ENCODE results near the gene PHGDH.

Gene PHGDH

GRCh38 chr1:119711804-119712341, at the start of gene PHGDH:
Gene PHGDH, plus strand, starts transcription at chr1:119711934. Its CDS starts 89 bp downstream, at chr1:119712023.
- H3K27ac ChIP-seq = peak within 1 kb of the TSS; percentile 93
- TF ChIP-seq CTCF (conservative IDR thresholded peaks at IDR 0.05; ENCODE audit: low read depth) = no peak
- POLR2A ChIA-PET (ENCODE audit: low non-redundant PET) = interaction anchor here (0.6 to 1.1 kb wide), 2 partner anchors 16 to 66 kb away, joined by 3 read pairs; no protein-coding TSS in a partner anchor
- CTCF ChIA-PET = interaction anchor here (0.5 to 1.1 kb wide), 4 partner anchors 25 to 98 kb away, joined by 3 to 5 read pairs (median 4); no protein-coding TSS in a partner anchor
- DNase-seq (ENCODE audit: low spot score) = peak; percentile 97

DNA sequence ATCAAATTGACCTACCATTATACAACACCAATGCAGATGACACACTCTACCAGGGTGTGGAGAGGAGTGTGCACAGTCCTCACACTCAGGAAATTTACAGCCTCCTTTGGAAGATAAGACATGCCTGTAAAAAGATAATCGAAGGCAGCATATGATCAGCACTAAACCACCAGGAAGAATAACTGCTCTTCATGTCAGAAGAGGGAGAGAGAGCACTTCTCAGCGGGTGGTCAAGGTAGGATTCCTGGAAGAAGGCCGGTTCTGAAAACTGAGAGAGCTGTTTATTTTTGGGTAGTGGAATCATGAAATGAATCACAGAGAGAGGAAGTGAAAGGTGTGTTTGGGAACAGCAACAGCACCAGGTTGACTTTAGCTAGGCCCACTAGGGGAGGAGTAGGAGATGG, 49.7 kb upstream of the PHGDH start:
- TF ChIP-seq CTCF (conservative IDR thresholded peaks at IDR 0.05; ENCODE audit: low read depth) = no peak
- no peak for DNase-seq (ENCODE audit: low spot score)
- no peak overlapping the region for H3K27ac ChIP-seq
- ChIA-PET CTCF (interaction anchor here (3.4 to 4.0 kb wide), 2 partner anchors 47 to 51 kb away, joined by 13 to 21 read pairs; no protein-coding TSS in a partner anchor), POLR2A (ENCODE audit: low non-redundant PET) (no interaction called here)

DNA sequence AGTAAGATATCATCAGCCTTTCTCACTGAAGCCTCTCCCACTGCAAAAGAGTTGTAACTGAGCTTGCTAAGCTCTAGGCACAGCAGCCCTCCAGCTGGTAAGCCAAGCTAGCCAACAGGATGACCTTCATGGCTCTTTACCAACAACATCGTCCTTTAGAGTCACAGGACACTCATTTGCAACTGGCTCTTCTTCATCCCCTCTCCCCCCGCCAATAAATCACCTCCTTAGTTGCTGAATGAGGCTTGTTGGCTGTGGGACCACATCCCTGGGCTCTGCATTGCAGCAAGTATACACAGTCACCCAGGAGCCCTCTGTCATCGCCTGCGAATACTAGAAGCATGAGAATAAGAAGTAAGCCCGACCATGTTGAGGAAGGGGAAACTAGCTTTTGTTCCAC, 47.7 kb upstream of the PHGDH start:
- no peak overlapping the region for H3K27ac ChIP-seq
- ChIA-PET CTCF (interaction anchor here (0.7 to 1.2 kb wide), 2 partner anchors 10 to 11 kb away, joined by 3 to 4 read pairs; no protein-coding TSS in a partner anchor), POLR2A (ENCODE audit: low non-redundant PET) (no interaction called here)
- no peak for TF ChIP-seq CTCF (conservative IDR thresholded peaks at IDR 0.05; ENCODE audit: low read depth)
- DNase-seq (ENCODE audit: low spot score) = no peak

- ChIA-PET POLR2A (ENCODE audit: low non-redundant PET) (interaction anchor here (0.6 kb wide), 1 partner anchor 469 kb away, joined by 4 read pairs; no protein-coding TSS in a partner anchor), CTCF (interaction anchor here (1.0 kb wide), 1 partner anchor 52 kb away, joined by 3 read pairs; no protein-coding TSS in a partner anchor)
- TF ChIP-seq CTCF (conservative IDR thresholded peaks at IDR 0.05; ENCODE audit: low read depth) = no peak
- H3K27ac ChIP-seq = no peak overlapping the region
- no peak for DNase-seq (ENCODE audit: low spot score)
Observed at GRCh38 chr1:119667173-119667572, 44.6 kb upstream of the PHGDH start.

GRCh38 chr1:119670898-119671297, 40.8 kb upstream of the PHGDH start:
- no peak for DNase-seq (ENCODE audit: low spot score)
- CTCF ChIA-PET = interaction anchor here (0.5 to 0.8 kb wide), 2 partner anchors 56 to 59 kb away, joined by 3 read pairs; no protein-coding TSS in a partner anchor
- POLR2A ChIA-PET (ENCODE audit: low non-redundant PET) = no interaction called here
- no peak for TF ChIP-seq CTCF (conservative IDR thresholded peaks at IDR 0.05; ENCODE audit: low read depth)
- H3K27ac ChIP-seq = no peak overlapping the region

DNA sequence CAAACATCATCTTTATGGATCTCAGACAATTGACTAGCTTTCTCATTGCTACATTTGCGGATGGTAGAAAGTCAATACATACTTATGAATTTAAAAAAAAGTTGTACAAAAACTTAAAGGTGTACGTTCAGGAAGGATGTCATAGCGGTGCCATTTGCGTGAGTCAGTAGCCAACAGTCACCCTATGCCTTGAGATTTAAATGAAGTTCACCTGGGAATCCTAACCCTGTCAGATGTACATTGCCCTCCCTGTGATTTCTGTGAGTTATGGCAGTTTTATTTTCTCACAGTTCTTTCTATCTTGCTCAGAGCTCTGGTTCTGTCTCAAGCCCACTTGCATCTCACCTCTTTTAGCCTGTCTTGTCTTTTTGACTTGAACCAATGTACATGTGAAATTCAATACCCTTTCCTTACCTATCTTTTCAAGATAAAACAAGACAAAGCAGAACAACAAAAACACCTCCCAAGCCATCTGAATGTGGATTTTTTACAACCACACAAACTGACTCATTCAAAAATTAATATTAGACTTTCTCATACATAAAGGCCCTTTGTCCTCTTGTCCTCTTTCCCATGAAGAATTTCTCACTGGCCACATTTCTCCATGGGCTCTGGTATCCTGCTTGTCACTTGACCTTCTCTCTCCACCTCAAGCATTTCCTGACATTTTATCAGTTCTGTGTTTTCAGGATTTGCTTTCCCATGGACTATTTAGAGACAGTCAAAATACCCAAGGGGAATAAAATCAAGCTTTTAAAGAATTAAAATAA, 38.4 kb upstream of the PHGDH start:
- CTCF ChIA-PET = interaction anchor here (0.6 to 2.8 kb wide), 8 partner anchors 9 to 1777 kb away, joined by 3 to 31 read pairs (median 4); no protein-coding TSS in a partner anchor
- POLR2A ChIA-PET (ENCODE audit: low non-redundant PET) = no interaction called here
- DNase-seq (ENCODE audit: low spot score) = no peak
- no peak overlapping the region for H3K27ac ChIP-seq
- no peak for TF ChIP-seq CTCF (conservative IDR thresholded peaks at IDR 0.05; ENCODE audit: low read depth)

Data from RWPE1 (cell line).